Measurements from ENCODE around the gene TMCC1.

TMCC1 gene

GRCh38 chr3:129608087-129608935 is 285.2 kb downstream of the TMCC1 start:
- DNase-seq, result peak; percentile 83

DNA sequence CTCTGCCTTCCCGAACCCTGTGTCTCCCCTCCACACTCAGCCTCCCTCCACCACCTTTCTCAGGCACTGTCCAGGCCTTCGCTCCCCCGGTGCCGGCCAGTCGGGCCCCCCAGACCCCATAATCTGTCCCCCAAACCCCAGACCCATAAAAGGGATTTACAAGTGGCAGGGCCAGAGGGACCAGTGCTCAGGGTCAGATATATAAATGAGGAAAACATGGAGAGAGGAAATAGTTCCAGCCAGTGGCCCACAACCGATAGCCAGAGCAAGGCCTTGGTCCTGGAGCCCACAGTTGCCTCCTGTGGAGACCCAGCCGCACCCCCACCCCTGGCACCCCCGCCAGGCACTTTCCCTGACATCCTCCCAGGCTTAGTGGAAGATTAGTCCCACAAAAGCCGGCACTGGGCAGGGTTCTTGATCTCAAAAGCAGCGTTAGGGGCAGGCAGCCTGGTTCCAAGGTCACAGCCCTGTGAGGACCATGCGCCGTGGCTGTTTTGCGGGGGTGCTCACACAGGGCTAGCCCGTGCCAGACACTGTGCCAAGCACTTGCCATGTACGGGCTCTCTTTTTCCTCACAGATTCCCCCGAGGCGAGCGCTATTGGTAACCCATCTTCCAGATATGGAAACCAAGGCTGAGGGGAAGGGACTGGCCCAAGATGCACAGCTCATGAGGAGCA is 286.0 kb downstream of the TMCC1 start:
- no peak for DNase-seq

DNA sequence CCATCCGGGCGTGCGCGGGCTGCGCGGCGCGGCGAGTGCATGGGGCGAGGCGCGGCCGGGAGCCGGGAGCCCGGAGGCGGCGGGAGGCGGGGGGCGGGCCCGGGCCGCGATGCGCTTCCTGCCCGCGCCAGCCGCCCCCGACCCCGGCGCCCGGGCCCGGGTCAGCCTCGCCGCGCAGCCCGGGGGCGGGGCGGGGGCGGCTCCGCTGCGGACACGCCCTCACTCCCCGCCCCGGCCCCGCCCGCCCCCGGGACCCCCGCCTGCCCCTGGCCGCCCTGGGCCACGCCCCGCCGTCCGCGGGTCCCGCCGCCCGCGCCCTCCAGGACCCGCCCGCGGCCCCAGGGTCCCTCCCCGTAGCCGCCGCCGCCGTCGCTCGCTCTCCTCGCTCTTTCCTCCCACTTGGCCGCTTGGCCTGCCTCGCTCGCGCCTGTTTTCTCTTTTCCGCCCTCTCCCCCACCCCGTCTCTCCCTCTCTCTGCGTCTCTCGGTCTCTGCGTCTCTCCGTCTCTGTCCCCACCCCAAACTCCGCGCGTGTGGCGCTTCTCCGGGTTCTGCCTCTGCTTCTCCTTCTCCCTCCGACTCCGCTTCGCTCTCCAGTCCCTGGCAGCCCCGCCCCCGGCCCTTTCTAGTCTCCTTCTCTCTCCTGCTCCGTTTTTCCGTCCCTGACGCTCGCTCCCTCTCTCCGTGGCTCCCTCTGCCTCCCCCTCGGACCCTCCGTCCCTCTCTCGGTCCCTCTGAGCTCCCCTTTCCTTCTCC is 286.7 kb downstream of the TMCC1 start, which contains the start of gene PLXND1:
Gene PLXND1, minus strand, starts transcription at position 41 of the 755 bp plus-strand sequence. Its CDS starts 37 bp downstream, at position 4.
- DNase-seq, result peak; percentile 72

DNA sequence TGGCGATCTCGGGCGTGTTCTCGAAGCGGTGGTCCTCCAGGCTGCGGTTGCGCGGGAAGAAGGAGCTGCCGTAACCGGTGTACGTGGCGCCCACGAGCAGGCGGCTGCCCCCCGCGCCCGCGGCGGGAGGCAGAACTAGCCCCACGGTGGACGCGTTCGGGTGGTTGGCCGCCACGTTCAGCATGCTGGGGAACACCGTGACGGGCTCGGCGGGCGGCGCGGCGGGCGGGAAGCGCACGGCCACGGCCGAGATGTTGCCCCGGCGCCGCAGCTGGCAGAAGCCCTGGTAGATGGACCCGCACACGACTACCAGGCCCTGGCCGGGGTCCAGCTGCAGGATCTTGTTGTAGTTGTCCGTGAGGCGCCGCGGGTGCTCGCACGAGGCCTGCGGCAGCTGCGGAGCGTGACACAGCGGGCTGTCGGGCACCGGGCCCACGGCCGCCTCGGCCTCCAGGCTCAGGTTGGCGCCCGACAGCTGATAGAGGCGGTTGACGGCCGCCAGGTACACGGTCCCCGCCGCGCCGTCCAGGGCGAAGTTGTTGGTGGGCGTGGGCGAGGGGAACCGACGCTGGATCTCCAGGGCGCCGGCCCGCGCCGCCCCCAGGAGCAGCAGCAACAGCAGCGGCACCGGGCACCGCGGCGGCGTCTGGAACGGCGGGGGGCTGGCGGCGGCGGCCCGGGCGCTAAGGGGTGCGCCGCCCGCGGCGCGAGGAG is 287.4 kb downstream of the TMCC1 start:
- no peak for DNase-seq

DNA sequence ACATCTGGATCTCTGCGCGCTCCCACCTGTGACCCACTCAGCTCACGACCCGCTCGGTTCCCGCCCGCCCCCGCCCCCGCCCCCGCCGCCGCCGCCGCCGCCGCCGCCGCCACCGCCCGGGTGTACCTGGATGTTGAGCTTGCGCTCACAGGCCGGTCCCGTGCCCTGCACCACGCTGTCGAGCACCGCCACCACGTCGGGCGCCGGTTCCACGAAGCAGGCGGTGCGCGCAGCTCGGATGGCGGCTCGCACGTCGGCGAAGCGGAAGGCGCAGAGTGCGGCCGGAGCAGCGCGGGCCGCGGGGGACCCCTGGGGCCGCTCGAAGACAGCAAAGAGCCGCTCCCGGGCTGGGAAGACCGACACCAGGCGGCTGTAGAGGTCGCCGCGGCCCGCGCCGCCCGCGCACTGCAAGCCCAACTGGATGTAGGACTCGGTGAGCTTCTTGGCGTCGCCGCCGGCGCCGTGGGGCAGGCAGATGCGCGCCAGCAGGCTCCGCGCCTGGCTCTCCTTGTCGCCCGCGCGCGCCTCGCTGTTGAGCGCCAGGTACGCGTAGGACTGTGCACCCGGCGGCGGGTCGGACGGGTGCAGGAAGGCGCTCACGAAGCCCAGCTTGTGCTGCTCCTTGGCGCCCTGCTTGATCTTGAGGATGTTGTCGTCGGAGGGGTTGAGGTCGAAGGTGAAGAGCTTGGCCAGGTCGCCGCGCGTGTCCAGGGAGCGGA is 288.1 kb downstream of the TMCC1 start:
- no peak for DNase-seq

GRCh38 chr3:129604767-129605166 is 288.7 kb downstream of the TMCC1 start:
- DNase-seq, result no peak

DNA sequence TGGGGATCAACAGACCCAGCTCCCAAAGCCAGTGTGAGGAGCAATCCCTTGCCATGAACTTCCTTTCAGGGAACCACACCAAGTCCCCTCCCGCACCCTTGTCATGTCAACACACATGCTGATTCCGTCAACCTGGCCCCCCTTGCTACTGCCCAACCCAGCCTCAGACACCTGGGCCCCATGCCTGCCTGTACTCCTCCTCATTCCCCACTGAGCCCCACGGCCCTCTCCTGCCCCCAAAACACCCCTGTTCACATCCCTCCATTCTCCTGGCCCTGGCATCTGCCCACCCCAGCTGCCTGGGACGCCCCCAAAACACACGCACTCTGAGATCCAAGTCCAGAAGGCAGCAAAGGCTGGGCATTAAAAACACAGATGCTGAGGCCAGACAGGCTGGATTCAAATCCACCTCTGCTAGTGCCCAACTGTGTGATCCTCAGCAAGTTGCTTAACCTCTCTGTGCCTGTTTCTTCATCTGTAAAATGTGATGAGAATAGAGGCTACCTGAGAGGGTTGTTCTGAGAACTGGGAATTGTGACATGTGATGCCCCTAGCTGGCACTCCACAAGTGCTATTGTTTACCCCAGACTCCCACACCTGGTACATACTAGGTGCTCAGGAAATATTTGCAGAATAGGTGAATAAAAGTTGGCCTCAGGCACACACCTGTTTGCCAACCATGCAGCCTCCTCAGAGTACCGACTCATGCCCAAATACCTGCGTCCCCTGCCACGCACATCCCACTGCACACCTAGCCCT is 289.3 kb downstream of the TMCC1 start:
- no peak for DNase-seq

- no peak for DNase-seq
These were observed 290.0 kb downstream of the TMCC1 start for GRCh38 chr3:129603561-129603942.

GRCh38 chr3:129602730-129603560 is 290.6 kb downstream of the TMCC1 start:
- peak; percentile 93 for DNase-seq

- DNase-seq, result no peak
These were observed 291.2 kb downstream of the TMCC1 start for GRCh38 chr3:129602309-129602708.

DNA sequence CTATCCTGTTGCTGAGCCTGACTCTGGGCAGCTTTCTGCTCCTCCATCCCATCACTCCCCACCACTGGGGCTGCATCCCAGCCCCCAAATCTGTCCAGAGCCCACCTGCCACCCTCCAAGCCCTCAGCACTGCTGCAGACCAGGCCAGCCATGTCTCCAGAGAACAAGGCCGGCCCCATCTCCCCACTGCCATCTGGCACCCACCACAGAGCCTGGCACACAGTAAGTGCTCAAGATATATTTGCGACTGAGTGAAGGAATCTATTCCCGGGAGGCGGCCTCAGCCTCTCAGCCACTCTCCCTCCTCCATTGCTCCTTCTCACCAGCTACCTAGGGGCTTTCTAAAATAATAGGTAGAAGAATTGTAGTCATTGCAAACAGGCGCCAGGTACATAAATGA is 291.8 kb downstream of the TMCC1 start:
- no peak for DNase-seq

- no peak for DNase-seq
These were observed 293.2 kb downstream of the TMCC1 start for GRCh38 chr3:129600348-129600747.

- peak; percentile 80 for DNase-seq
These were observed 293.9 kb downstream of the TMCC1 start for GRCh38 chr3:129599607-129600006.

DNA sequence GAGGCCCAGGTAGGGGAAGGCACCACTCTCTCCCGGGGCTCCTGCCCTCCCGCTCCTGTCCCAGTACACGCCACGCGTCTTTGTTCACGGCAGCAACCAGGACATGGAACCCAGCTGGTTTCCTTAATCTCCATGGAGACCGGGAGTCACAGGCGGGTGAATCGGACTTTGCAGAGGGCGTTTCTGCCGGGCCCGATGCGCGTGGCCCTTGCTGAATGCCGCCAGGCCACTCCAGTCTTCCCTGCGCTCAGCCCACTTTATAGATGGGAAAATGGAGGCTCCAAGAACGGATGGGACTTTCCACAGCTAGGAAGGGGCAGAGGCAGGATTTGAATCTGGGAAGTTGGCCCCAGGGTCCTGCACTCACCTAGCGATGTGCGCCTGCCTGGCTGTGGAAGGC is 294.4 kb downstream of the TMCC1 start:
- DNase-seq, result no peak

- no peak for DNase-seq
These were observed 295.0 kb downstream of the TMCC1 start for GRCh38 chr3:129598484-129598883.

GRCh38 chr3:129598000-129598381 is 295.5 kb downstream of the TMCC1 start:
- DNase-seq, result peak; percentile 70

Data from fibroblast of skin of scalp (primary cell).